Mucosa of gallbladder (tissue), 1 donor: ENCODE measurements around the gene LAMB4. TPM values are rescaled to one million over a fixed set of nuclear protein-coding genes. Genes with fewer than 3 reads are reported as not detected.

Experiments
- DNase-seq: peaks from one replicate; pipeline ENCODE4 v3.0.0-alpha.2; 2020; ENCODE audit warnings: low spot score
- total RNA-seq: library from RNA; stranded (reverse); gene quantifications from one replicate; pipeline ENCODE4 v1.2.1, GENCODE V29; 2021
- donor health status: DM: no; HTN: no; CAD: no.

LAMB4 gene
- total RNA-seq, 1 donor from 2014 or later = 0.83 TPM

- no peak for DNase-seq
Observed at GRCh38 chr7:108015740-108016139, 114.4 kb downstream of the LAMB4 start.

GRCh38 chr7:108014747-108015682, 115.1 kb downstream of the LAMB4 start:
- no peak for DNase-seq

- DNase-seq = no peak
Observed at GRCh38 chr7:108014215-108014614, 115.9 kb downstream of the LAMB4 start.

GRCh38 chr7:108012499-108013430, 117.4 kb downstream of the LAMB4 start:
- no peak for DNase-seq

GRCh38 chr7:108010377-108010776, 119.8 kb downstream of the LAMB4 start:
- DNase-seq = no peak

GRCh38 chr7:108009873-108010272, 120.3 kb downstream of the LAMB4 start:
- no peak for DNase-seq

GRCh38 chr7:108008827-108009226, 121.3 kb downstream of the LAMB4 start:
- no peak for DNase-seq

GRCh38 chr7:108008240-108008639, 121.9 kb downstream of the LAMB4 start:
- no peak for DNase-seq

GRCh38 chr7:108007762-108008161, 122.4 kb downstream of the LAMB4 start:
- no peak for DNase-seq

GRCh38 chr7:108007261-108007660, 122.9 kb downstream of the LAMB4 start:
- DNase-seq = no peak

- DNase-seq = peak; percentile 69
Observed at GRCh38 chr7:108004220-108005142, 125.7 kb downstream of the LAMB4 start.

- no peak for DNase-seq
Observed at GRCh38 chr7:108003599-108003935, 126.6 kb downstream of the LAMB4 start.

GRCh38 chr7:108002726-108003598, 127.2 kb downstream of the LAMB4 start, which contains the start of gene LAMB1:
TSS of gene LAMB1 (minus strand) at chr7:108003161. CDS start at chr7:108002885, 276 bp downstream.
- peak; percentile 54 for DNase-seq

- no peak for DNase-seq
Observed at GRCh38 chr7:108001764-108002725, 128.1 kb downstream of the LAMB4 start.

GRCh38 chr7:108000875-108001763, 129.0 kb downstream of the LAMB4 start:
- DNase-seq = no peak

- no peak for DNase-seq
Observed at GRCh38 chr7:107999779-108000560, 130.2 kb downstream of the LAMB4 start.
